ENCODE measurements around the gene CTH. TPM values are rescaled to one million over a fixed set of nuclear protein-coding genes. Genes with fewer than 3 reads are reported as not detected.

The CTH gene
- total RNA-seq, 1 donor from 2014 or later: 4.3 TPM

- no peaks in the 10 kb centered on the region for H3K9me3 Mint-ChIP-seq
- intact Hi-C loops (cut with micrococcal nuclease): no loop called here
- no peak for TF ChIP-seq CTCF (IDR thresholded peaks at IDR 0.05)
- no peaks in the 10 kb centered on the region for H3K27me3 Mint-ChIP-seq
- no peaks in the 10 kb centered on the region for H3K36me3 Mint-ChIP-seq (ENCODE audit: low read depth)
- ChIA-PET CTCF (no interaction called here), POLR2A (no interaction called here)
- no peaks in the 10 kb centered on the region for H3K4me1 Mint-ChIP-seq
- DNase-seq: no peak
- no peak for ATAC-seq (ENCODE audit: low read depth)
- H3K4me3 Mint-ChIP-seq: no peak overlapping the region
- no peak overlapping the region for H3K27ac Mint-ChIP-seq
Measured at GRCh38 chr1:70483342-70483741, 72.3 kb downstream of the CTH start.

GRCh38 chr1:70485624-70486023 lies 74.6 kb downstream of the CTH start:
- intact Hi-C loops (cut with micrococcal nuclease): no loop called here
- ATAC-seq (ENCODE audit: low read depth) (no peak), DNase-seq (no peak)
- H3K4me3 Mint-ChIP-seq: no peak overlapping the region
- ChIA-PET POLR2A (no interaction called here), CTCF (no interaction called here)
- no peak overlapping the region for H3K27ac Mint-ChIP-seq
- no peaks in the 10 kb centered on the region for H3K4me1 Mint-ChIP-seq
- no peak for TF ChIP-seq CTCF (IDR thresholded peaks at IDR 0.05)
- no peaks in the 10 kb centered on the region for H3K27me3 Mint-ChIP-seq
- no peaks in the 10 kb centered on the region for H3K36me3 Mint-ChIP-seq (ENCODE audit: low read depth)
- H3K9me3 Mint-ChIP-seq: peaks cover 2% of the 10 kb centered on the region

- no peak for ATAC-seq (ENCODE audit: low read depth)
- ChIA-PET CTCF (no interaction called here), POLR2A (no interaction called here)
- intact Hi-C loops (cut with micrococcal nuclease): no loop called here
- TF ChIP-seq CTCF (IDR thresholded peaks at IDR 0.05): no peak
- Mint-ChIP-seq H3K4me3 (no peak overlapping the region), H3K27me3 (peaks cover 7% of the 10 kb centered on the region), H3K27ac (no peak overlapping the region), H3K4me1 (no peaks in the 10 kb centered on the region), H3K36me3 (ENCODE audit: low read depth) (no peaks in the 10 kb centered on the region), H3K9me3 (peaks cover 2% of the 10 kb centered on the region)
- DNase-seq: no peak
Measured at GRCh38 chr1:70486676-70487458, 75.8 kb downstream of the CTH start.

- POLR2A ChIA-PET: no interaction called here
- ATAC-seq (ENCODE audit: low read depth) (no peak), DNase-seq (no peak)
- no peaks in the 10 kb centered on the region for H3K36me3 Mint-ChIP-seq (ENCODE audit: low read depth)
- no peak overlapping the region for H3K4me3 Mint-ChIP-seq
- no peak for TF ChIP-seq CTCF (IDR thresholded peaks at IDR 0.05)
- H3K9me3 Mint-ChIP-seq: peaks cover 2% of the 10 kb centered on the region
- CTCF ChIA-PET: no interaction called here
- intact Hi-C loops (cut with micrococcal nuclease): no loop called here
- H3K4me1 Mint-ChIP-seq: no peaks in the 10 kb centered on the region
- no peak overlapping the region for H3K27ac Mint-ChIP-seq
- peaks cover 8% of the 10 kb centered on the region for H3K27me3 Mint-ChIP-seq
Measured at GRCh38 chr1:70487459-70487815, 76.4 kb downstream of the CTH start.

GRCh38 chr1:70487910-70488665 lies 77.0 kb downstream of the CTH start:
- Mint-ChIP-seq H3K27me3 (peaks cover 8% of the 10 kb centered on the region), H3K4me3 (no peak overlapping the region), H3K9me3 (peaks cover 2% of the 10 kb centered on the region), H3K36me3 (ENCODE audit: low read depth) (no peaks in the 10 kb centered on the region), H3K4me1 (no peaks in the 10 kb centered on the region), H3K27ac (no peak overlapping the region)
- POLR2A ChIA-PET: no interaction called here
- intact Hi-C loops (cut with micrococcal nuclease): loop anchor here (1.0 kb wide), 1 partner anchor 355 kb away; no protein-coding TSS in a partner anchor
- no peak for TF ChIP-seq CTCF (IDR thresholded peaks at IDR 0.05)
- ATAC-seq (ENCODE audit: low read depth) (no peak), DNase-seq (no peak)
- CTCF ChIA-PET: no interaction called here

Other genes starting within 250 kb of the CTH start
- 15.8 and 16.7 TPM in 2 replicates for gene LRRC40, start 205.7 kb upstream of the CTH start, total RNA-seq
- 182 and 231 TPM in 2 replicates for gene SRSF11, start 189.9 kb upstream of the CTH start, total RNA-seq
- gene ANKRD13C, start 56.5 kb upstream of the CTH start, total RNA-seq: 20.9 and 21.2 TPM in 2 replicates